ENCODE data around the gene F3. TPM values are rescaled to one million over a fixed set of nuclear protein-coding genes. Genes with fewer than 3 reads are reported as not detected.

F3 gene
- total RNA-seq, 4 donors from 2014 or later = 3.1 to 10.8 (median 6.3) TPM

- Histone ChIP-seq H3K9me3 (no peaks in the 10 kb centered on the region), H3K27me3 (peaks cover 8 to 15% (median 8%) of the 10 kb centered on the region in 3 donors), H3K4me3 (no peak overlapping the region), H3K36me3 (no peaks in the 10 kb centered on the region), H3K4me1 (no peaks in the 10 kb centered on the region), H3K27ac (no peak overlapping the region)
- in situ Hi-C loops (cut with MboI; ENCODE audit: low sequenced_read_pairs in 4 of 4) = no loop called here
- ATAC-seq (no peak), DNase-seq (no peak)
- TF ChIP-seq, protein P1, sequence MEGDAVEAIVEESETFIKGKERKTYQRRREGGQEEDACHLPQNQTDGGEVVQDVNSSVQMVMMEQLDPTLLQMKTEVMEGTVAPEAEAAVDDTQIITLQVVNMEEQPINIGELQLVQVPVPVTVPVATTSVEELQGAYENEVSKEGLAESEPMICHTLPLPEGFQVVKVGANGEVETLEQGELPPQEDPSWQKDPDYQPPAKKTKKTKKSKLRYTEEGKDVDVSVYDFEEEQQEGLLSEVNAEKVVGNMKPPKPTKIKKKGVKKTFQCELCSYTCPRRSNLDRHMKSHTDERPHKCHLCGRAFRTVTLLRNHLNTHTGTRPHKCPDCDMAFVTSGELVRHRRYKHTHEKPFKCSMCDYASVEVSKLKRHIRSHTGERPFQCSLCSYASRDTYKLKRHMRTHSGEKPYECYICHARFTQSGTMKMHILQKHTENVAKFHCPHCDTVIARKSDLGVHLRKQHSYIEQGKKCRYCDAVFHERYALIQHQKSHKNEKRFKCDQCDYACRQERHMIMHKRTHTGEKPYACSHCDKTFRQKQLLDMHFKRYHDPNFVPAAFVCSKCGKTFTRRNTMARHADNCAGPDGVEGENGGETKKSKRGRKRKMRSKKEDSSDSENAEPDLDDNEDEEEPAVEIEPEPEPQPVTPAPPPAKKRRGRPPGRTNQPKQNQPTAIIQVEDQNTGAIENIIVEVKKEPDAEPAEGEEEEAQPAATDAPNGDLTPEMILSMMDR (IDR thresholded peaks at IDR 0.05 in 4 of 5, conservative IDR thresholded peaks at IDR 0.05 in 1 of 5) = no peak
- no peak for TF ChIP-seq POLR2A (IDR thresholded peaks at IDR 0.05)
- intact Hi-C loops (cut with DNase I; ENCODE audit: low total_unique reads) = no loop called here
Observed at GRCh38 chr1:94535879-94536278, 5.7 kb downstream of the F3 start.

DNA sequence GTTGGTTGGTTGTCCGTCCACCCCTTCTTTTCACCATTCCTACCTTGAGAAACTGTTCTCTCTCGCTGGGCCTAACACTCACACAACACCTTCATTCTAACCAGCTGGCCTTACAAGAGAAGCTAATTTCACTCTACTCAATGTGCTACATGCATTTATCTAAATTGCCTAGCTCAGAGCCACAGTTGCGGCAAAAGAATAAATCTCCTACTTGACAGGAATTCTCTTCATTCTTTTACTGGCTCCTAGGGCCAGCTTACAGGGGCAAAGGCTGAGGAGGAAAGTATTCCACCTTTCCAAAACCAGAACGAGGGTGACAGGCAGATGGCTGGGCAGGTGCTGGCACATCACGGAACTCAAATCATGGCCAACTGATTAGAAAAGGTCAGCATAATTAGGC, 6.5 kb downstream of the F3 start:
- Histone ChIP-seq H3K4me3 (no peak overlapping the region), H3K9me3 (no peaks in the 10 kb centered on the region), H3K27me3 (peaks cover 2 to 8% (median 7%) of the 10 kb centered on the region in 3 donors), H3K27ac (no peak overlapping the region), H3K4me1 (no peaks in the 10 kb centered on the region), H3K36me3 (no peaks in the 10 kb centered on the region)
- in situ Hi-C loops (cut with MboI; ENCODE audit: low sequenced_read_pairs in 4 of 4) = no loop called here
- intact Hi-C loops (cut with DNase I; ENCODE audit: low total_unique reads) = no loop called here
- ATAC-seq = no peak
- TF ChIP-seq POLR2A (IDR thresholded peaks at IDR 0.05) = no peak
- TF ChIP-seq, protein P1 (IDR thresholded peaks at IDR 0.05 in 4 of 5, conservative IDR thresholded peaks at IDR 0.05 in 1 of 5) = no peak
- DNase-seq = no peak

GRCh38 chr1:94532077-94532476, 9.5 kb downstream of the F3 start:
- H3K27me3 ChIP-seq = no peaks in the 10 kb centered on the region
- no peak for TF ChIP-seq POLR2A (IDR thresholded peaks at IDR 0.05)
- TF ChIP-seq, protein P1 (IDR thresholded peaks at IDR 0.05 in 4 of 5, conservative IDR thresholded peaks at IDR 0.05 in 1 of 5) = no peak
- no peak for ATAC-seq
- no peak for DNase-seq
- intact Hi-C loops (cut with DNase I; ENCODE audit: low total_unique reads) = no loop called here
- no peaks in the 10 kb centered on the region for H3K36me3 ChIP-seq
- no peak overlapping the region for H3K4me3 ChIP-seq
- in situ Hi-C loops (cut with MboI; ENCODE audit: low sequenced_read_pairs in 4 of 4) = no loop called here
- no peaks in the 10 kb centered on the region for H3K9me3 ChIP-seq
- no peak overlapping the region for H3K27ac ChIP-seq
- no peaks in the 10 kb centered on the region for H3K4me1 ChIP-seq

DNA sequence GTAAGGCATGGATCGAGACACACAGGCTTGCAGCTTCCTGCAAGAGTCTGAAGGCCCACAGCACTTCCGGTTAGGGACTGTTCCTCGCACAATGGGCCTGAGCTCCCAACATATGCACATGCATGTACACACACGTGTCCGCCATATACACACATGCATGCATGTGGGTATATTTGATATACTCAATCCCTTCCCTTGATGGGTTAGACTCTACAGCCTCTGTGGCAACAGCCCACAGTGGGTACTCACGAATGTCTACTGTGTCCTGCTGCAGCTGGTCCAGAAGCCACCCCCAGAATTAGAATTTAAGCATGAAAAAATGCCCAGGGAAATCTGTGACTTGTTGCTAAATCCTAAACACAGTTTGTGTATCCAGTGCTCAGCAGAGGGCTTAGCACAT, 9.9 kb downstream of the F3 start:
- ATAC-seq (no peak), DNase-seq (no peak)
- H3K4me3 ChIP-seq = no peak overlapping the region
- H3K4me1 ChIP-seq = no peaks in the 10 kb centered on the region
- in situ Hi-C loops (cut with MboI; ENCODE audit: low sequenced_read_pairs in 4 of 4) (no loop called here), intact Hi-C loops (cut with DNase I; ENCODE audit: low total_unique reads) (no loop called here)
- no peaks in the 10 kb centered on the region for H3K9me3 ChIP-seq
- no peaks in the 10 kb centered on the region for H3K27me3 ChIP-seq
- TF ChIP-seq, protein P1 (IDR thresholded peaks at IDR 0.05 in 4 of 5, conservative IDR thresholded peaks at IDR 0.05 in 1 of 5) = no peak
- TF ChIP-seq POLR2A (IDR thresholded peaks at IDR 0.05) = no peak
- no peak overlapping the region for H3K27ac ChIP-seq
- H3K36me3 ChIP-seq = no peaks in the 10 kb centered on the region

DNA sequence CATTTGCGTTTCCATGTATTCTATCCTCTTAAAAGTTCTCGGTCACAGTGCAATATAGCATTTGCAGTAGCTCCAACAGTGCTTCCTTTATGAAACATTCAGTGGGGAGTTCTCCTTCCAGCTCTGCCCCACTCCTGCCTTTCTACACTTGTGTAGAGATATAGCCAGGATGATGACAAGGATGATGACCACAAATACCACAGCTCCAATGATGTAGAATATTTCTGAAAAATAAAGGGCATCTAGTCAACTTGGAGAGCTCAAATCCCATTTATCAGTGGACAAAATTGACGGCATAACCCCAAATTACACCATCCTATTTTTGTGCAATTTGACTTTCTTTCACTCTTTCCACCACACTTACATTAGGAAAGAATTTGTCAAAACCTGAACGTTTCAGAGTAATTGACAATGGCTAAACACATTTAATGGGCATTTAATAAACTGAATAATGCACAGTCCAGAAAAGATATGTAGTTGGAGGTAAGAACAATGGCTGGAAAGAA, 11.1 kb downstream of the F3 start:
- Histone ChIP-seq H3K4me3 (no peak overlapping the region), H3K4me1 (no peaks in the 10 kb centered on the region), H3K9me3 (no peaks in the 10 kb centered on the region), H3K36me3 (no peaks in the 10 kb centered on the region), H3K27ac (no peak overlapping the region), H3K27me3 (no peaks in the 10 kb centered on the region)
- DNase-seq (no peak), ATAC-seq (no peak)
- TF ChIP-seq, protein P1 (IDR thresholded peaks at IDR 0.05 in 4 of 5, conservative IDR thresholded peaks at IDR 0.05 in 1 of 5) = no peak
- no peak for TF ChIP-seq POLR2A (IDR thresholded peaks at IDR 0.05)
- in situ Hi-C loops (cut with MboI; ENCODE audit: low sequenced_read_pairs in 4 of 4) = no loop called here
- intact Hi-C loops (cut with DNase I; ENCODE audit: low total_unique reads) = no loop called here

Data from gastrocnemius medialis (tissue), 4 donors.